ENCODE measurements around the gene DAO. TPM values are rescaled to one million over a fixed set of nuclear protein-coding genes. Genes with fewer than 3 reads are reported as not detected.
A peak's percentile ranks its signal among the peaks of the same experiment; 100 is the strongest.

Gene DAO
- total RNA-seq, 1 donor from 2014 or later: not detected

DNA sequence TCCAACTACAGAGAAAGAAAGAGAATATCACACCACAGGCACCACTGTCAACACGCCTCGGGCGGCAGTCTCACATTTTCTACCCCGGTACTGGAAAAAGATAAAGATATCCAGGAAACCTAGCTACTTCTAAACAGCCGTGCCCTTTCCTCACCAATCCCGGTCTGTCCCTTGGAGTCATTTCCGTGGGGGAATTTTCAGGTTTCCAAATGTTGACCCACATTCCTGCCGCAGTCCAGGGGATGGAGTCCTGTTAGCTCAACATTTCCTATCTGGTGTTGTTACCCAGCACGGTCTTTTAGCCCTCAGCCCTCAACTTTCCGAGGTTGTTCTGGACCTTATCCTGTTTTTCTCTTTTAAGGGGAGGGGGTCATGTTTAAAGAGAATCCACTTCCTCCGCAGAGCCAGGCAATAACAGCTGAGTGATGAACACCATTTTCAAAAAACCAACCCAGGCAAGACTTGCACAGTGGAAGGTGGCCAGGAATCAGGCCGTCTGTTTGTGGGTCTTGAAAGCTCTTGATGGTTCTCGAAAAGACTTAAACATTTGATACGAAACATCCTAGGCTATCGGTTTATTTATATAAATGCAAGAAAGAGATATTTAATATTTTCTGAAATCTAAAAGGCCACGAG lies 27.1 kb upstream of the DAO start:
- Mint-ChIP-seq H3K4me1 (ENCODE audit: unreplicated experiment) (peaks cover 43% of the 10 kb centered on the region), H3K27me3 (no peaks in the 10 kb centered on the region), H3K4me3 (no peak overlapping the region), H3K9me3 (peaks cover 4% of the 10 kb centered on the region), H3K27ac (peak overlapping the region; percentile 44), H3K36me3 (peaks cover 25% of the 10 kb centered on the region)
- DNase-seq (ENCODE audit: extremely low spot score, unreplicated experiment): no peak
- TF ChIP-seq, protein P1, sequence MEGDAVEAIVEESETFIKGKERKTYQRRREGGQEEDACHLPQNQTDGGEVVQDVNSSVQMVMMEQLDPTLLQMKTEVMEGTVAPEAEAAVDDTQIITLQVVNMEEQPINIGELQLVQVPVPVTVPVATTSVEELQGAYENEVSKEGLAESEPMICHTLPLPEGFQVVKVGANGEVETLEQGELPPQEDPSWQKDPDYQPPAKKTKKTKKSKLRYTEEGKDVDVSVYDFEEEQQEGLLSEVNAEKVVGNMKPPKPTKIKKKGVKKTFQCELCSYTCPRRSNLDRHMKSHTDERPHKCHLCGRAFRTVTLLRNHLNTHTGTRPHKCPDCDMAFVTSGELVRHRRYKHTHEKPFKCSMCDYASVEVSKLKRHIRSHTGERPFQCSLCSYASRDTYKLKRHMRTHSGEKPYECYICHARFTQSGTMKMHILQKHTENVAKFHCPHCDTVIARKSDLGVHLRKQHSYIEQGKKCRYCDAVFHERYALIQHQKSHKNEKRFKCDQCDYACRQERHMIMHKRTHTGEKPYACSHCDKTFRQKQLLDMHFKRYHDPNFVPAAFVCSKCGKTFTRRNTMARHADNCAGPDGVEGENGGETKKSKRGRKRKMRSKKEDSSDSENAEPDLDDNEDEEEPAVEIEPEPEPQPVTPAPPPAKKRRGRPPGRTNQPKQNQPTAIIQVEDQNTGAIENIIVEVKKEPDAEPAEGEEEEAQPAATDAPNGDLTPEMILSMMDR (conservative IDR thresholded peaks at IDR 0.05): no peak

DNA sequence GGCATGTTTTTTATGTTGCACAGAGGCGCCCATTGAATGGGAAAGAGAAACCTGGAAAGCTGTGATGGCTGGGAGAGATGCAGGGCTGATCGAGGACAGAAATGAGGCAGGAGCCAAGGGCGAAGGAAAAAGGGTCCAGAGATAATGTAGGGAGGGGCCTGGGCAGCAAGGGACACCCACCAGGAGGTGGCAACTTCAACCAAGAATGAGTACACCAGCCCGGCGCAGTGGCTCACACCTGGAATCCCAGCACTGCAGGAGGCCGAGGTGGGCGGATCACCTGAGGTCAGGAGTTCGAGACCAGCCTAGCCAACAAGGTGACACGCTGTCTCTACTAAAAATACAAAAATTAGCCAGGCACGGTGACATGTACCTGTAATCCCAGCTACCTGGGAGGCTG lies 26.5 kb upstream of the DAO start:
- TF ChIP-seq, protein P1 (conservative IDR thresholded peaks at IDR 0.05): no peak
- H3K4me3 Mint-ChIP-seq: no peak overlapping the region
- H3K36me3 Mint-ChIP-seq: peaks cover 21% of the 10 kb centered on the region
- no peak for DNase-seq (ENCODE audit: extremely low spot score, unreplicated experiment)
- peaks cover 47% of the 10 kb centered on the region for H3K4me1 Mint-ChIP-seq (ENCODE audit: unreplicated experiment)
- peaks cover 3% of the 10 kb centered on the region for H3K27me3 Mint-ChIP-seq
- H3K27ac Mint-ChIP-seq: peak overlapping the region; percentile 44
- H3K9me3 Mint-ChIP-seq: peaks cover 4% of the 10 kb centered on the region

DNA sequence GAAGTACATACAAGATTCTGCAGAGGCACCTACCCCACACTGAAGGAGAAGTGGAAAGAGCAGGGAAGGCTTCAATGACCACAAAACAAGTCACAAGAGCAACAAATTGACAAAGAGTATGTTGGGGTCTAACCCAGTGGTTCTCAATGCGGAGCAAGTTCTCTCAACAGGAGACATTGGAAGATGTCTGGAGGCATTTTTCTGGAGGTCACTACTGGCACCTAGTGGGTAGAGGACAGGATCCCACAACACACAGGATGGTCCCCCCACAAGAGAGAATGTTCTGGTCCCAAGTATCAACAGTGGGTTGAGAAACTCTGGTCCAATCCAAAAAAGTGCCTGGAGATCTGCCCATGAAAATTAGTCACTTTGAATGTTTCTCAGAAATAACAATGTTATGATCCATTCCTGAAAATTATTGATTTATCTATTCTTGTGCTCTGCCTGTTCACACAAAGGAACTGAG lies 25.9 kb upstream of the DAO start:
- Mint-ChIP-seq H3K9me3 (peaks cover 4% of the 10 kb centered on the region), H3K4me1 (ENCODE audit: unreplicated experiment) (peaks cover 52% of the 10 kb centered on the region), H3K27ac (peak overlapping the region; percentile 37), H3K27me3 (peaks cover 5% of the 10 kb centered on the region), H3K36me3 (peaks cover 21% of the 10 kb centered on the region), H3K4me3 (peak overlapping the region; percentile 27)
- TF ChIP-seq, protein P1 (conservative IDR thresholded peaks at IDR 0.05): no peak
- DNase-seq (ENCODE audit: extremely low spot score, unreplicated experiment): no peak

DNA sequence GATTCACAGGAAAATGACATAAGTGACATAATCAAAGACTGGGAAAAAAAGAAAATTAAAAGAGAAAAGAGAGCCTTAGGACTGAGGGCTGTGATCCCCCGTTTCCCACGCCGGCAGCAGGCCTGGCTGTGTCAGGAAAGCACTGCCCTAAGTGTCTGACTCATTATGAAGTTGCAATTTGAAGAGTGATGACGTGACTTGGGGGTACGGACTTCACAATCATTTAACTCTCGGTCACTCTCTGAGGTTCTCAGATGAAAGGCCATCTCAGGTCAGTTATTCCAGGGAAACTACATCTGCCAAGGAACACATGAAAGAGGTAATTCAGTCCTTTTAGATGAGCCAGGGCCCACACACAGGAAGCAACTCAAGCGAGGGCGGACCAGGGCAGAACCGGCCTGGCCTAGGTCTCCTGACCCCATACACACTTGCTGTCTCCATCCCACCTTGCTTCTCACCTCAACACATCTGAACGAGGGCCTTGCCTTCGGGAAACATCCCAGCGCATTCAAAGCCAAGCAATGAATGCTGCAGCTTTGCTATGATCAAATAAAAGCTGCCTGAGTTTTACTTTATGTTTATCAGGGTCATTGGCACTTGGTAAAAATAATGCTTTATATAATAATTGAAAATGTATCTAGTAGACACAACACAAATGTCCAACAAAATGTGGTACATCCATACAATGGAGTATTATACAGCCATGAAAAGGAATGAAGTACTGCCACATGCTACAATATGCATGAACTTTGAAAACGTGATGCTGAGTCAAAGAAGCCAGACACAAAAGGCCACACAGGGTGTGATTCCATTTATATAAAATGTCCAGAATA lies 25.2 kb upstream of the DAO start:
- peaks cover 4% of the 10 kb centered on the region for H3K9me3 Mint-ChIP-seq
- TF ChIP-seq, protein P1 (conservative IDR thresholded peaks at IDR 0.05): no peak
- peaks cover 56% of the 10 kb centered on the region for H3K4me1 Mint-ChIP-seq (ENCODE audit: unreplicated experiment)
- H3K36me3 Mint-ChIP-seq: peaks cover 21% of the 10 kb centered on the region
- no peak for DNase-seq (ENCODE audit: extremely low spot score, unreplicated experiment)
- peaks cover 10% of the 10 kb centered on the region for H3K27me3 Mint-ChIP-seq
- peak overlapping the region; percentile 97 for H3K4me3 Mint-ChIP-seq
- H3K27ac Mint-ChIP-seq: peak overlapping the region; percentile 98

DNA sequence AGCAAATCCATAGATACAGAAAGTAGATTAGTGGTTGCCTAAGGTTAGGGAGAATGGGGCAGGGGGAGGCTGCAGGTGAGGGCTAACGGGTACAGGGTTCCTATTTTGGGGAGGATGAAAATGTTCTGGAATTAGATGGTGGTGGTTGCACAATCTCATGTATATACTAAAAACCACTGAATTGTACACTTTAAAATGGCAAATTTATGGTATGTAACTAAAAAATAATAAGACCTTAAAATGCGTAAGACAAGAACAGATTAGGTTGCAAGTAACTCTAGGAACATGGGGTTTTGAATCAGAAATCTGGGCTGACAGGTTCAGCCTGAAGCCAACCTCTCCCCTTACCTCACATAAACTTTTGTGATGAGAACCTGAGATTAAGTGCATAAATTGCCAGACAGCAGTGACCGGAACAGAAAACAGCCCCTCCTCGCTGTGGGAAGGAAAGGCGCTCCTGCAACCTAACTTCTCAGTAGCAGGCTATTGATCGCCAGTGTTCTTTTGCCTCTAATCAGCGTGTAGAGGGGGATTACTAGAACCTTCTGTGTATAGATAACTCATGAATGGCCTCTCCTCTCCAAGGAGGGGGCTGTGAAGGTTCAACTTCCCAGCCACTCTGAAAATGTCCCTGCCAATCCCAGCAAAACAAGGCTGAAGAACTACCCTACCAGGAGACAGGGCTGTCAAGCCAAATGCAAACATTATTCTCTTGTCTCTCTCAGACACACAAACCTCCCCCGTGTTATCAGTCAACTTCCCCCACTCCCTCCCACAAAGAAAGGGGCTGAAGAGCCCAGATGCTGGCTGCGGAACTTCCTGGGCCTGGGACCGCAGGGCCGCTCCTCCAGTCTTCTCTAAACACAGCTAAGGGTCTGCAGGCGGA lies 24.4 kb upstream of the DAO start:
- H3K27me3 Mint-ChIP-seq: peaks cover 10% of the 10 kb centered on the region
- H3K36me3 Mint-ChIP-seq: peaks cover 21% of the 10 kb centered on the region
- peaks cover 4% of the 10 kb centered on the region for H3K9me3 Mint-ChIP-seq
- peak overlapping the region; percentile 97 for H3K4me3 Mint-ChIP-seq
- H3K4me1 Mint-ChIP-seq (ENCODE audit: unreplicated experiment): peaks cover 61% of the 10 kb centered on the region
- no peak for DNase-seq (ENCODE audit: extremely low spot score, unreplicated experiment)
- TF ChIP-seq, protein P1 (conservative IDR thresholded peaks at IDR 0.05): no peak
- peak overlapping the region; percentile 98 for H3K27ac Mint-ChIP-seq

All from type B pancreatic cell (in vitro differentiated cells).